ENCODE results near the gene SLC48A1.

SLC48A1 gene

DNA sequence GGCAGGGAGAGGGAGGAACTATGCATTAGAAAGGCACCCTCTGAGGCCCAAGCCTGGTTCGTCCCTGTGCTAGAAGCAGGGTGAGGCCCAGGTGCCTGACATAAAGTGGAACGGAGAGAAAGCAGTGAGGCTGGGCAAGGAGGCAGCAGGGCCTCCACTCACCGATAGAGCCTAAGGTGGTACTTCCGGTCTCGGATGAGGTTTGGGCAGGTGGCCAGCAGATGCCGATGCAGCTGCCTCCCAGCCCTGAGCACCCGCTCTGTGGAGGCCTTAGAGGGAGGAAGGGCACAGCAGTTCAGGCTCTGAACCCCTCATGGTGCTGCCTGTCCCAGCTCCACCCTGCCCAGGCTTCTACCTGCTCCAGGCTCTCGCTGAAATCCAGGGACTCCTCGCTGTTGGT is 21.5 kb upstream of the SLC48A1 start:
- H3K27ac ChIP-seq, result peak overlapping the region in 1 of 2 donors; percentile 62
- peaks cover 0 to 53% (median 22%) of the 10 kb centered on the region in 3 donors for H3K36me3 ChIP-seq
- no peak for TF ChIP-seq CTCF (IDR thresholded peaks at IDR 0.05)
- H3K27me3 ChIP-seq, result no peaks in the 10 kb centered on the region
- no peaks in the 10 kb centered on the region for H3K9me3 ChIP-seq
- peaks cover 0 to 54% (median 52%) of the 10 kb centered on the region in 4 donors for H3K4me1 ChIP-seq
- intact Hi-C loops (cut with DNase I; ENCODE audit: low total_unique reads), result loop anchor here (5.0 kb wide), 1 partner anchor 34 kb away; no protein-coding TSS in a partner anchor
- H3K4me3 ChIP-seq, result no peak overlapping the region
- DNase-seq, result no peak

DNA sequence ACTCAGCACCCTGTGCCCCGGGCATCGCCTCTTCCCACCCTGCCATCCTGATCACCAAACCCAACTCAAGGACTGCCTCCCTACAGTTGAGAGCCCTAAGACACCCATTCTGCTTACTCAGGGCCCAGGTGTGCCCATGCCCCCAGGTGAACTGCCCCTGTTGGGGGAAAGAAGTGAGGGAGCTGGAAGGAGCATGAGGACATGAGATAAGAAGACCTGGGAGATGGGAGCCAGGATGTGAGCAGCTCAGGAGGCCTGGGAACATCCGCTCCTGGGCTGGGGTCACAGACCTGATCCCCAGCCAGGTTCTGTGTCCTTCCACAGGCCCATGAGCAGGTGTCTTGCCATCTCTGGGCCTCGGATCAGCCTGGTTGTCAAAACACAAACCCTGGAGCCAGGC is 20.9 kb upstream of the SLC48A1 start:
- peak overlapping the region; percentile 62 to 79 for H3K27ac ChIP-seq
- TF ChIP-seq CTCF (IDR thresholded peaks at IDR 0.05), result no peak
- no peak for DNase-seq
- no peaks in the 10 kb centered on the region for H3K27me3 ChIP-seq
- peaks cover 0 to 47% (median 21%) of the 10 kb centered on the region in 3 donors for H3K36me3 ChIP-seq
- intact Hi-C loops (cut with DNase I; ENCODE audit: low total_unique reads), result loop anchor here (5.0 kb wide), 1 partner anchor 35 kb away; no protein-coding TSS in a partner anchor
- H3K4me3 ChIP-seq, result no peak overlapping the region
- H3K9me3 ChIP-seq, result no peaks in the 10 kb centered on the region
- H3K4me1 ChIP-seq, result peaks cover 0 to 60% (median 55%) of the 10 kb centered on the region in 4 donors

DNA sequence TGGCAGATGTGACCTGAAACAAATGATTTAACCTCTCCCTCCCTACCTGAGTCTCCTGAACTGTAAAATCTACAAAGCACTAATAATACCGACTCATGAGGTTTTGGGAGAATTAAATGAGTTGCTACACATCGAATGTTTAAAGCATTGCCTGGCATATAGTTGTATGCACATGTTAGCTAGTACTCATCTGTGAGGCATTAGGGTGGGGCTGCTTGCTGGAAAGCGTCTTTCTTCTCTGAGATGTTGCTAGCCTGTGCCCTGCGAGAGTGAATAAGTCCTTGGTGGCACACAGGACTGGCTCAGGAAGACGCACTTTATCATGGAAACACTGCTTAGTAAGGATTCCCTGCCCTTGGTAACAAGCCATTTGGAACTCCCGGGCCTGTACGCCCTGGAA is 20.5 kb upstream of the SLC48A1 start:
- DNase-seq, result no peak
- Histone ChIP-seq H3K4me3 (no peak overlapping the region), H3K9me3 (no peaks in the 10 kb centered on the region), H3K4me1 (peaks cover 0 to 64% (median 59%) of the 10 kb centered on the region in 4 donors), H3K36me3 (peaks cover 0 to 43% (median 17%) of the 10 kb centered on the region in 3 donors), H3K27ac (peak overlapping the region; percentile 62 to 79), H3K27me3 (no peaks in the 10 kb centered on the region)
- intact Hi-C loops (cut with DNase I; ENCODE audit: low total_unique reads), result loop anchor here (5.0 kb wide), 1 partner anchor 35 kb away; no protein-coding TSS in a partner anchor
- TF ChIP-seq CTCF (IDR thresholded peaks at IDR 0.05), result no peak

DNA sequence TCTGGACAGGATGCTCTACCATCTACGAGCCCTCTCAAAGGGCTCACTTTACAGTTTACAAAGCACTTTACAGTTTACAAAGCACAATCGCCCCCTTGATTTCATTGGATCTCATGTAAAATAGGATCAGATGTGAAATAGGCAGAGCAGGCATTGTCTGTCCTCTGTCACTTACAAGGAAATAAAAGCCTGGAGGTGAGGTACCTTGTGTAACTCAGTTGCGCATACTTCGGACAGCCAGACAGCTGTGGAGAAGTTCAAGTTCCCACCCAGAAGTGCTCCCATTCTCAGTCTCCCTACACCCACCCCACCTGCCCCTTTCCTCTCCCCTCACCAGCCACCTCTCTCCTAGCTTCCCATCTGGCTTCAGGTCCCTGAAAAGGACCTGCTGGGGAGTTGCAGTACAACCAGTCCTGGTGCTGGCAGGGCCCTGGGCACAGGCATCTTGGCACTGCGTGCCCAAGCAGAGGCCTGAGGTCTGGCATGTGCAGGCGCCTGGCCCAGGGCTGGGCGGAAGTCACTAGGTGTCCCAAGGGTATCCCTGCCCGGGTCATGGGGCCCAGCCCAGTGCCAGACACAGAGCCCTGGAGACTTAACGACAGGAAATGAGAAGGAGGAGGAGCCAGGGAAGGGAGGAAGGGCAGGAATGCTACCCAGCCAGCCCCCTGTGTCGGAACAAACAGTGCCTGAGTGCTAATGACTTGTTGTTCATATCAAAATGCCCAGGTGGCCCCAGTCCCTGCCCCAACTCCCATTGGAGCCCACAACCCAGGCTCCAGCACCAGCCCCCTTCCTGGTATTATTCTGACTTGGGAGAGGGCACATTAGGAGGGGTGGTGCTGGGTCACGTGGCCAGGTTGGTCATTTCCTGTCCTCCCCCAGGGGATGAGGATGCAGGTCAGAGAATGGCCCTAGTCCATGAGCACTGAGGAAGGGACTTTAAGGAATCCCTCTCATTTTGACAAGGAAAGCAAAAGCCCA is 19.7 kb upstream of the SLC48A1 start:
- TF ChIP-seq CTCF (IDR thresholded peaks at IDR 0.05), result peak; percentile 24 to 44
- Histone ChIP-seq H3K36me3 (peaks cover 0 to 36% (median 12%) of the 10 kb centered on the region in 3 donors), H3K9me3 (no peaks in the 10 kb centered on the region), H3K27me3 (no peaks in the 10 kb centered on the region), H3K4me1 (peaks cover 0 to 71% (median 67%) of the 10 kb centered on the region in 4 donors), H3K4me3 (peak overlapping the region in 1 of 2 donors; percentile 12), H3K27ac (peak overlapping the region; percentile 62 to 79)
- peak; percentile 86 to 97 for DNase-seq
- intact Hi-C loops (cut with DNase I; ENCODE audit: low total_unique reads), result loop anchor here (5.0 kb wide), 1 partner anchor 36 kb away; no protein-coding TSS in a partner anchor

DNA sequence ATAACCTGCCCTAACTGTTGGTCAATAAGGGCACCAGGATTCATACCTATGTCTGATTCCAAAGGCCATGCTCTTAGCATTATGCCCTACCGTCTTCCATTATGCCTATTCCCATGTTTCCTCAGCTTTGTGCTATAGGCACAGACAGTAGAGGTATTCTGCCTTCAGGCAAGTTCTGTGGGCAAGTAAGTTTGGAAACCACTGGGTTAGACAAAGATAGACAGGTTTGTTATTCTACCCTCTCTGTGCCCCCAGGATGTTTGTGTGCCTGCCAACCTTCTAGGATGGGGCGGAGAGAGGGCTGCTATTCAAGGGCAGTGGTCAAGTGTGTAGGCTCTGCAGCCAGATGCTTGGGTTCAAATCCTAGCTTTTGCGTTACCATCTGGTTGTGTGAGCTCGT is 18.9 kb upstream of the SLC48A1 start:
- H3K27me3 ChIP-seq, result no peaks in the 10 kb centered on the region
- no peak overlapping the region for H3K4me3 ChIP-seq
- intact Hi-C loops (cut with DNase I; ENCODE audit: low total_unique reads), result loop anchor here (5.0 kb wide), 1 partner anchor 37 kb away; no protein-coding TSS in a partner anchor
- H3K36me3 ChIP-seq, result peaks cover 0 to 27% (median 6%) of the 10 kb centered on the region in 3 donors
- peaks cover 0 to 76% (median 72%) of the 10 kb centered on the region in 4 donors for H3K4me1 ChIP-seq
- no peaks in the 10 kb centered on the region for H3K9me3 ChIP-seq
- TF ChIP-seq CTCF (IDR thresholded peaks at IDR 0.05), result no peak
- DNase-seq, result no peak
- H3K27ac ChIP-seq, result peak overlapping the region; percentile 62 to 79
